ELR (cell line): ENCODE data around the gene BRD3OS.

ENCODE experiments used
- DNase-seq: peaks from one replicate; pipeline ENCODE4 v3.0.0-alpha.2; 2015; ENCODE audit warnings: low read depth

BRD3OS gene

GRCh38 chr9:134052491-134052890 is 27.2 kb downstream of the BRD3OS start:
- no peak for DNase-seq

- DNase-seq, result no peak
Measured at GRCh38 chr9:134052941-134053340, 27.7 kb downstream of the BRD3OS start.

GRCh38 chr9:134053401-134053871 is 28.2 kb downstream of the BRD3OS start:
- DNase-seq, result no peak

- no peak for DNase-seq
Measured at GRCh38 chr9:134053941-134054761, 28.9 kb downstream of the BRD3OS start.

- no peak for DNase-seq
Measured at GRCh38 chr9:134054891-134055811, 29.9 kb downstream of the BRD3OS start.

GRCh38 chr9:134055981-134056461 is 30.7 kb downstream of the BRD3OS start:
- peak; percentile 48 for DNase-seq

- no peak for DNase-seq
Measured at GRCh38 chr9:134056483-134057306, 31.4 kb downstream of the BRD3OS start.

GRCh38 chr9:134057307-134057657 is 32.0 kb downstream of the BRD3OS start:
- DNase-seq, result no peak

- no peak for DNase-seq
Measured at GRCh38 chr9:134057751-134058701, 32.7 kb downstream of the BRD3OS start.

GRCh38 chr9:134058716-134059115 is 33.4 kb downstream of the BRD3OS start:
- peak; percentile 84 for DNase-seq

- DNase-seq, result peak; percentile 12
Measured at GRCh38 chr9:134059188-134059641, 33.9 kb downstream of the BRD3OS start.

- DNase-seq, result peak; percentile 12
Measured at GRCh38 chr9:134059661-134060395, 34.5 kb downstream of the BRD3OS start.

GRCh38 chr9:134060546-134060945 is 35.3 kb downstream of the BRD3OS start:
- DNase-seq, result no peak

- DNase-seq, result no peak
Measured at GRCh38 chr9:134061019-134061687, 35.9 kb downstream of the BRD3OS start.

GRCh38 chr9:134061688-134062371 is 36.5 kb downstream of the BRD3OS start:
- DNase-seq, result no peak

- DNase-seq, result no peak
Measured at GRCh38 chr9:134062461-134063087, 37.3 kb downstream of the BRD3OS start.

- DNase-seq, result no peak
Measured at GRCh38 chr9:134063088-134063570, 37.8 kb downstream of the BRD3OS start.
